ENCODE results near the gene TSSK6.

TSSK6 gene

GRCh38 chr19:19514881-19515641 is at the start of gene TSSK6:
Gene TSSK6, minus strand, starts transcription at chr19:19515548. Its CDS starts 121 bp downstream, at chr19:19515427.
- DNase-seq (ENCODE audit: low spot score) = no peak

DNA sequence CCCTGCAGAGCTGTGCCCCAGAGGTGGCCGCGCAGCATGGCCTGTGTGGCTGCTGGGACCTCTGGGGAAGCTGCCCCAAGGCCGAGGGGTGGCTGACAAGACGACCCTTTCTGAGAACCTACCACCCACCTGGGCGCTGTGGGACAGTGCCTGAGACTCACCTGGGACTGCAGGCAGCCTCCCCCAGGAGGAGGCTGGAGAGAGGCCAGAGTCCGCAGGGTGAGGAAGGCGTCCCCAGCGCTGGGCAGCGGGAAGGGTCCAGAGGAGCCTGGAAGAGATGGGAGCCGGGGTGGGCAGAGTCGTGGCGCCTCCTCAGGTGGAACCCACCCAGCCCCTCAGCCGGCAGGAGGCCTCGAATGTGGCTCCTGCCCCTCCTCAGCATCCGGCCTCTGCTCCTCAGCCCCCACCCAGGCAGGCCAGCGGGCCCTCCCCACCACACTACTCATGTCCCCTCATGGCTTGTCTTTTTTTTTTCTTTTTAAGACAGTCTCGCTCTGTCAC is 48.0 kb upstream of the TSSK6 start:
- no peak for DNase-seq (ENCODE audit: low spot score)

DNA sequence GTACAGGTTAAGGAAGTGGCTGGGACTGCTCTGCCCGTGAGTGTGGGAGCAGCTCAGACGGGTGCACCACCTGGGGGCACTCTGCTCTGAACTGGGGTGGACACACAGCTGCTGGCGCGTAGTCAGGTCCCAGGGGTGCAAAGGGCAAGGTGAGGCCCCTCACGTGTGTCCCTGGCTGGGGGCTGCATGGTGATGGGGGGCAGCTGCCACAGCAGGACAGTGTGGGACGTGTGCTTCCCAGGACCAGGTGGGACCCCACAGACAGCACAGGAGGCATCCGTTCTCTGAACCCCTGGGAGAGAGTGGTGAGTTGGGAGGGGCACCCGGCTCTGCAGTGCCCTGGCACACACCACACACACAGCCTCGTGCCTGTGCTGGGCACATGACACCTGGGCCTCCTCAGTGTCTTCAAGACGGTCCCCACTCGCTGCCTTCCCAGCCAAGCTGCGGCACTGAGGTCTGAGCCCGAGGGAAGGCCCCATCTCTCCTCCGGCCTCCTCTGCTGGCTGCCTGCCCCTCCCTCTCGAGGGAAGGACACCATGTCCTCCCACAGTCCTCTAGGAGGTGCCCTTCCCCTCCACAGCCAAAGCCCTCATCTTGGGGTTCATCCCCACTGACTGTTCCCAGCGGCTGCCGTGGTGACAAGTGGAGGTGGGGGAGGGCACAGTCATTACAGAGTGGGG is 47.5 kb upstream of the TSSK6 start:
- DNase-seq (ENCODE audit: low spot score) = peak; percentile 56

DNA sequence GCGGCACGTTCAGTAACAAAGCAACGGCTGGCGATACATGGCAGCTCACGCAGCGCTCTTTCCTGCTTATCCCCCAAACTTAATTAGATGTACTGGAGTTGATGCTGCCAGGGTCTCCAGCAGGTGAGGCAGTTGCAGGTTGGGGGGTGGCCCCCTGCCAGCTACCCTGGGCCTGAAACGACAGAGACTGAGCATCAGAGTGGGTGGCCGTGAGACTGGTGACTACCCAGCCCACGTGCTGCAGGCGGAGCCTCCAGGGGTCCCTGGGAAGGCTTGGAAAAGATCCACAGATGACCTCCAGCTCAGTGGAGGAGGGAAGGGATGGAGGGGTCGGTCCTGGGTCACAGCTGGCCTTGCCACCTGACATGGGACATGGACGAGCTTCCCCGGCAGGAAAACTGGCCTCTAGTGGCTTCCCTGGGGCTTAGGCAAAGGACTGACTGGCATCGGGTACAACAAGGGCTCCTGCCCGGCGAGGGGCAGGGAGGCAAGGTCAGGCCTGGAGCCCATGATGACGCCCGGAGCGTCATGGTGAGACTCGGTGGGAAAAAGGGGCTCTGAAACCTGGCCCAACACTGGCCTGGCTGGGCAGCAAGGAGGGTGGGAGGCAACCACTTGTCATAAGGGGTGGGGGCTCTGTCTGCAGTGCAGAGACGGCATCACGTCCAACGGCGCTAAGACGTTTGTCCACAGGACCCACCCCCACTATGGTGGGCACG is 46.8 kb upstream of the TSSK6 start:
- no peak for DNase-seq (ENCODE audit: low spot score)

DNA sequence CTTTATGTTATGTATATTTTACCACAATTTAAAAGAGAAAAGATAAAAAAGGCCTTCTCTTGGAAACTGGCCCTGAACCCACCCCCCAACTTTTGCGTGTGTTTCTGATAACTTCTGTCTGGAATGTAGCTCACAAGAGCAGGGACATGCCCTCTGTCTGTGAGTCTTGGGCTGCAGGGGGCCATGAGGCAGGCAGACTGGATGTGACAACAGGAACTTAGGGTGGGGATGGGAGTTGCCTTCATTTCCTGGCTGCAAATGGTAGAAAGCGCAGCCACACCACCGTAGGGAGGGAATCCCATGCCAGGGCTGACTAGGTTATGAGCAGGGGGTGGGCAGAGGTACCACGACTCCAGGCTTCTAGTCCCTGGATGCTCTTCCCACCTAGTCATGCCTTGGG is 44.6 kb upstream of the TSSK6 start:
- DNase-seq (ENCODE audit: low spot score) = no peak

GRCh38 chr19:19558636-19559035 is 43.3 kb upstream of the TSSK6 start:
- no peak for DNase-seq (ENCODE audit: low spot score)

GRCh38 chr19:19558055-19558454 is 42.7 kb upstream of the TSSK6 start:
- DNase-seq (ENCODE audit: low spot score) = no peak

- peak; percentile 88 for DNase-seq (ENCODE audit: low spot score)
Observed at GRCh38 chr19:19554074-19555023, 39.0 kb upstream of the TSSK6 start.

GRCh38 chr19:19553670-19554069 is 38.3 kb upstream of the TSSK6 start:
- DNase-seq (ENCODE audit: low spot score) = no peak

GRCh38 chr19:19552798-19553197 is 37.5 kb upstream of the TSSK6 start:
- DNase-seq (ENCODE audit: low spot score) = peak; percentile 88

DNA sequence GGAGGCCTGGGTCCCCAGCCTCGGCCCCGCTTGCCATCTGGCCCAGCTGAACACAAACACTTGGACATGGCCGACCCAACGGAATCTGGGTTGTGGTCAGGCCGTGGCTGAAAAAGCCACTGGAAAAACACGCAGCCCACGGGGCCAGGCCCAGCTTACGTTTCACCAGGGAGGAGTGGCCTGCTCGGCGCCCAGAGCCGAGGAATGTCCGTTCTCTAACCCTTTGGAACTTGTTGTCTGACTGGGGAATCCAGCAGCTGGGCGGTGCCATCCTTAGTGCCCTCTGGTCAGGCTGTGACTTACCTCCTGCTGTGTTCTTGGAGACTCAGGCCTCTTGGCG is 36.5 kb upstream of the TSSK6 start:
- DNase-seq (ENCODE audit: low spot score) = no peak

DNA sequence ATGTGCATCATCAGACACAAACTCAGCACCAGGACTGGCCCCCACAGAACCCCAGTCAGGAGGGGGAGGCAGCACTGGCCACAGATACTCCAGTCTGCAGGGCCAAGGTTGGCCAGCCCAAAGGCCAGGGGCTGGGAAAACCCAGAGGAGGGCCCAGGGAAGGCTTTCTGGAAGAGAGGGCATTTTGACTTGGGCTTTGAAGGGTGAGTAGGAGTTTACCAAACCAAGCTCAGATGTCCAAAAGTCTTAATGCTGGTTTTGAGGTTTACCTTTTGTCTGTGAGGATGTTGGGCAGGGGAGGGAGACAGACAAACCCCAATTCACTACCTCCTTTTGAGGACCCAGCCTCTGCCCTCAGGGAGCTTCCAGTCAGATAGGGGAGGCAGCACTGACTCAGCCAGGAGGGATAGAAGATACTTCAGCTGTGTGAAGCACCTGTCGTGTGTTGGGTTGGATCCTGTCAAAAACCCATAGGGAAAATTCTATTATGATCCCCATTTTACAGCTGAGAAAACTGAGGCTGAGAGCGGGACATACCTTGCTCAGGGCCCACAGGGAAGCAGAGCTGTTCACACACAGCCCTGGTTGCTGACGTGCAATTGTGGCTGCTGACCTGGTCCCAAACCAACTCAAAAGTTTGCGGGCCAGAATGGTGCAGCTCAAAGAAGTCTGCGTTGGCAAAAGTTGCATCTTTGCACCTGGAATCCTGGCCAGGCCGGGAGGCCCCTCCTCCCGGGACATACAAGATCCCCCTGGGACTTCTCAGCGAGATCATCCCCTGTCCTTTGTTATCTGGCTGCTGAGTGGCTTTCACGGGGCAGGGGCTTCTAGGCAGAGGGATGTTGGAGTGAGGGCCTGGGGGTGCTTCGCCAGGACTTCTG is 35.9 kb upstream of the TSSK6 start:
- no peak for DNase-seq (ENCODE audit: low spot score)

GRCh38 chr19:19550485-19550929 is 35.2 kb upstream of the TSSK6 start:
- DNase-seq (ENCODE audit: low spot score) = no peak

GRCh38 chr19:19549804-19550464 is 34.6 kb upstream of the TSSK6 start:
- no peak for DNase-seq (ENCODE audit: low spot score)

DNA sequence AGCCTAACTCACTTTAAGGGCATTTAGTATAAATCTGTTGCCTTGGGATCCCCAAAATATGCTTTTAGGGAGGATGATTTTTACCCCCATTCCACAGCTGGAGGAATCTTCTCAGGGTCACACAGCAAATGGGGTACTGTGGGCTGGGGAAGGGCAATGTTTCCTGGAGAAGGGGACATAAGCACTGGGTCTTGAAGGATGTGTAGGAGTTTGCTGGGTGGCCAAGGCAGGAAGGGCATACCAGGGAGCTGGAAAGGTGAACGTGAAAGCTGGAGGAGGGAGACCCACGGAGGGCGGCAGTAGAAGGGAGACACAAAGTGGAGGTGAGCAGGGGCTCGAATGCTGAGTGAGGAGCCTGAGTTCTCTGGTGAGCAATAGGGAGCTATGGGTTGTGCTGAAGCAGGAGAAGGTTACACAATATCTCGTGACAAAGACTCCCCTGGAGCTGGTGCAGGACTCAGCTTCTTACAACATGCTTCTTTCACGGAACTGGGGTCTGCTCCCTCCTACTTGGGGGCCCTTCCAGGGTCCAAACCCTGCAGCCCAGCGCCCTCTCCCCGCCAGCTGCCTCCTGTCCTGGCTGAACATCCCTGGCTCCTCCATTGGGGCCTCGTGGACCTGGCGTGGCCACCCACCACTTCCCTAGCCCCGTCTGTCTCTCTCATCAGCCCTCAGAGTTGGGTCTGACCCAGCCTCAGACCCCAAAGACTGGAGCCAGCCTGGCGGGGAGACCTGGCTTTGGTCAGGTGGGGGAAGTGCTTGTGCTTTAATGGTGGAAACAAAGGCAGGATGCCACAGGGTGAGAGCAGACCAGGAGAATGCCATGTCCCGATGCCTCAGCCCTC is 33.8 kb upstream of the TSSK6 start:
- no peak for DNase-seq (ENCODE audit: low spot score)

- DNase-seq (ENCODE audit: low spot score) = no peak
Observed at GRCh38 chr19:19547674-19548336, 32.5 kb upstream of the TSSK6 start.

DNA sequence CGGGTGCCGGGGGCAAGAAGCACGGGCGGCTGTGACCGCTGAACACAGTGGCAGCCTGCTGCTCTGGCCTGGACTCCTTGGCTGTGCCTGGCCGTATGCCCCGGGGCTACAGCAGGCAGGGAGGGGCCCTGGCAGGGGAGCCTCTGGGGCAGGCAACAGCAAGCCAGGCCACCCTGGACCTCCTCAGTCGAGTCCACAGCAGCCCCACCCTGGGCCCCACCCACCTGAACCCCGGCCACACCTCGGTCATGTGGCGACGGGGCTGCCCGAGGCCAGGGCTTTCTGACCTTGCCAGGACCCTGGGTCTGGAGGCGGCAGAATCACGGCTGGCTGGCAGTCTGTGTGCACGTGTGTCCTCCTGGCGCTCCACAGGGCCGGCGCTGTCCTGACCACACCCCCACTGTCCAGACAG is 31.4 kb upstream of the TSSK6 start:
- DNase-seq (ENCODE audit: low spot score) = no peak

GRCh38 chr19:19545707-19546106 is 30.4 kb upstream of the TSSK6 start:
- no peak for DNase-seq (ENCODE audit: low spot score)

Measured in iPS-NIHi11 (cell line).